ENCODE data around the gene PRR36. TPM values are rescaled to one million over a fixed set of nuclear protein-coding genes. Genes with fewer than 3 reads are reported as not detected.

Gene PRR36
- total RNA-seq, 4 donors from 2014 or later: 0.72 to 0.93 (median 0.83) TPM

DNA sequence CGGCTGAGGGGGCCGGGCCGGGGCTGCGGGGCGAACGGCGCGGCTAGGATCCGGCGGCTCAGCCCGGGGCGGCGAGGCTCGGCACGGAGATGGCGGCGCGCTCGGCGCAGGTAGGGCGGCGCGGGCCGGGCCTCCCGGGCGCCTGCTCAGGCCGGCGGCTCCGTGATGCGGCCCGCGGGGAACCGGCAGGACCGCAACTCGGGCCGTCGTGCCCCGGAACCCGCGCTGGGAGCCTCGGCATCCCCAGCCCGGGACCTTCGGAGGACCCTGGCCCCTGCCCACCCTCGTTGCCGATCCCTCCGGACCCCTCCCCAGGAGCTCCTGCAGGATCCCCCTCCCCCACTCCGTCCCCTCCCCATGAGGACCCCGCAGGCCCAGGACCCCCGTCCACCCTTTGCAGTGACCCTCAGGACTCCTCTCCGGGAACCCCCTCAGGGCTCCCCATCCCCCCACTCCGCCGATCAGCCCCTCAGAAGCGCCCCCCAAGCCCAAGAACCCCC is 43.9 kb downstream of the PRR36 start:
- 0 to 3% methylated on average over 3 to 6 of the region's 53 CpGs for WGBS, 2 donors
- TF ChIP-seq POLR2A (IDR thresholded peaks at IDR 0.05): no peak
- TF ChIP-seq, protein P1, sequence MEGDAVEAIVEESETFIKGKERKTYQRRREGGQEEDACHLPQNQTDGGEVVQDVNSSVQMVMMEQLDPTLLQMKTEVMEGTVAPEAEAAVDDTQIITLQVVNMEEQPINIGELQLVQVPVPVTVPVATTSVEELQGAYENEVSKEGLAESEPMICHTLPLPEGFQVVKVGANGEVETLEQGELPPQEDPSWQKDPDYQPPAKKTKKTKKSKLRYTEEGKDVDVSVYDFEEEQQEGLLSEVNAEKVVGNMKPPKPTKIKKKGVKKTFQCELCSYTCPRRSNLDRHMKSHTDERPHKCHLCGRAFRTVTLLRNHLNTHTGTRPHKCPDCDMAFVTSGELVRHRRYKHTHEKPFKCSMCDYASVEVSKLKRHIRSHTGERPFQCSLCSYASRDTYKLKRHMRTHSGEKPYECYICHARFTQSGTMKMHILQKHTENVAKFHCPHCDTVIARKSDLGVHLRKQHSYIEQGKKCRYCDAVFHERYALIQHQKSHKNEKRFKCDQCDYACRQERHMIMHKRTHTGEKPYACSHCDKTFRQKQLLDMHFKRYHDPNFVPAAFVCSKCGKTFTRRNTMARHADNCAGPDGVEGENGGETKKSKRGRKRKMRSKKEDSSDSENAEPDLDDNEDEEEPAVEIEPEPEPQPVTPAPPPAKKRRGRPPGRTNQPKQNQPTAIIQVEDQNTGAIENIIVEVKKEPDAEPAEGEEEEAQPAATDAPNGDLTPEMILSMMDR (IDR thresholded peaks at IDR 0.05): no peak
- H3K4me3 ChIP-seq (ENCODE audit: low read depth, poor library complexity, severe bottlenecking): peak overlapping the region; percentile 33
- intact Hi-C loops (cut with DNase I; ENCODE audit: low total_unique reads): no loop called here
- no peak for DNase-seq (ENCODE audit: low spot score in 2 of 2)

DNA sequence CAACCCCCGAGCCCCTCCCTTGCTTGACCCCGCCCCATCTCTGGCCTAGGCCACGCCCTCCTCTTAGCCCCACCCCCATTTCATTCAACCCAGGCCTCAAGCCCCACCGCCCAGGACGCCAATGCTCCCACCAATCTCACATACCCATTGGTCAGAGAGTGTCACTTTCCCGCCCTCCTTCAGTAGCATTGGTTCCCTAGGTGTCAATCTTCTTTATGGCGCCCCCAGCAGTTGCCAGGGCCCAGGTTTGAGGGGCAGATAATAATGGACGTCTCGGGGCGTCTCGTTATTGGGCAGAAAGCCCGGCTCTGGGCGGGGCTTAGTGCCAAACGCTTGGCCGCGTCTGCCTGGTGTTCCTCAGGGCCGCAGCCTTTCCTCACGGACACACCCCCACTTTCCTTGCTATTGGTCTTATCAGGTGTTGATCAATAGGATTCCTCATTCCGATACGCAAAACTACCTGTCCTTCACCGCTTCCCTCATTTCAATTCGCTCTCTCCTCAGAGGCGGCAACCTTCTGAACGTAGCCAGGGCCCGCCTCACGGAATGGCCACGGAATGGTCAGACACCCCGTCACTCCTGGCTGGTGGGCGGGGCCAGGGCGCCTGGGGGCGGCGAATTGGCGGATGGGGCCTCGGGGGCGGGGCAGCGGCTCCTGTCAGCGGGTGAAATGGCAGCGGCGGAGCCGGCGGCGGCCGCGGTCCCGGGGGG is 44.5 kb downstream of the PRR36 start, which contains the start of gene EVI5L:
Gene EVI5L, plus strand, starts transcription at position 658 of the 711 bp plus-strand sequence. CDS start 16,325 bp downstream, outside the sequence.
- TF ChIP-seq, protein P1 (IDR thresholded peaks at IDR 0.05): peak in 1 of 3 donors; percentile 26
- TF ChIP-seq POLR2A (IDR thresholded peaks at IDR 0.05): no peak
- peak within 1 kb of the TSS; percentile 33 for H3K4me3 ChIP-seq (ENCODE audit: low read depth, poor library complexity, severe bottlenecking)
- intact Hi-C loops (cut with DNase I; ENCODE audit: low total_unique reads): no loop called here
- DNase-seq (ENCODE audit: low spot score in 2 of 2): peak; percentile 98 to 100
- 0% methylated on average over 30 to 34 of the region's 45 CpGs for WGBS, 2 donors

DNA sequence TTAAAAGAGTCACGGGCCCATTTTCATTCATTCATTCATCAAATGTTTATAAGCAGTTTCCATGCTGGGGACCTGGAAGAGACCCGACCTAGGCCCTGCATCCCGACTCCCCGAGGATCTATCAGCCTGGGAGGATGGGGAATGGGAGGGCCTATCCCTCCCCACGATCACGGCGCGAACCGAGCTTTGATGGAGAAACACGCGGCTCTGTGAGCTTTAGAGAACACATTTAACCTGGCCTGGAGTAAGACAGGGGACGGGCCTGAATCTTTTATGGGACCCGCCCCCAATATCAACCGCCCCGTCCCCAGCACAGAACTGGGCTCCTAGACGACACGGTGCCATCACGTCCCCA is 45.0 kb downstream of the PRR36 start:
- TF ChIP-seq POLR2A (IDR thresholded peaks at IDR 0.05): no peak
- TF ChIP-seq, protein P1 (IDR thresholded peaks at IDR 0.05): no peak
- 6% methylated on average over 18 of the region's 18 CpGs for WGBS, 2 donors

DNA sequence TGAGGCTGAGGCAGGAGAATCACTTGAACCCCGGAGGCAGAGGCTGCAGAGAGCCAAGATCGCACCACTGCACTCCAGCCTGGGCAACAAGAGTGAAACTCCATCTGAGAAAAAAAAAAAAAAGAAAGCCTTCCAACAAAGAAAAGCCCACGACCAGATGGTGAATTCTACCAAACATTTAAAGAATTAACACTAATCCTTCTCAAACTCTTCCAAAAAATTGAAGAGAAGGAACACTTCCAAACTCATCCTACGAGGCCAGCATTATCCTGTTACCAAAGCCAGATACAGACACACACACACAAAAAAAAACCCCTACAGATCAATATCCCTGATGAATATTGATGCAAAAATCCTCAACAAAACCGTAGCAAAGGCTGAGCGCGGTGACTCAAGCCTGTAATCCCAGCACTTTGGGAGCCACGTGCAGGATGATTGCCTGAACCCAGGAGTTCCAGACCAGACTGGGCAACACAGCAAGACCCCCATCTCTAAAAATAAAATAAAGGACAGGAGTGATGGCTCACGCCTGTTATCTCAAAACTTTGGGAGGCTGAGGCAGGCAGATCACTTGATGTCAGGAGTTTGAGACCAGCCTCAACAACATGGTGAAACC is 50.4 kb downstream of the PRR36 start:
- no peak for DNase-seq (ENCODE audit: low spot score in 2 of 2)
- 44 to 49% methylated on average over 9 of the region's 9 CpGs for WGBS, 2 donors
- intact Hi-C loops (cut with DNase I; ENCODE audit: low total_unique reads): no loop called here
- TF ChIP-seq, protein P1 (IDR thresholded peaks at IDR 0.05): no peak
- no peak for TF ChIP-seq POLR2A (IDR thresholded peaks at IDR 0.05)
- H3K4me3 ChIP-seq (ENCODE audit: low read depth, poor library complexity, severe bottlenecking): no peak overlapping the region

More for the DNA sequence above, 45.0 kb downstream of the PRR36 start:
- no peak for DNase-seq (ENCODE audit: low spot score in 2 of 2)
- H3K4me3 ChIP-seq (ENCODE audit: low read depth, poor library complexity, severe bottlenecking): no peak overlapping the region
- intact Hi-C loops (cut with DNase I; ENCODE audit: low total_unique reads): no loop called here

DNA sequence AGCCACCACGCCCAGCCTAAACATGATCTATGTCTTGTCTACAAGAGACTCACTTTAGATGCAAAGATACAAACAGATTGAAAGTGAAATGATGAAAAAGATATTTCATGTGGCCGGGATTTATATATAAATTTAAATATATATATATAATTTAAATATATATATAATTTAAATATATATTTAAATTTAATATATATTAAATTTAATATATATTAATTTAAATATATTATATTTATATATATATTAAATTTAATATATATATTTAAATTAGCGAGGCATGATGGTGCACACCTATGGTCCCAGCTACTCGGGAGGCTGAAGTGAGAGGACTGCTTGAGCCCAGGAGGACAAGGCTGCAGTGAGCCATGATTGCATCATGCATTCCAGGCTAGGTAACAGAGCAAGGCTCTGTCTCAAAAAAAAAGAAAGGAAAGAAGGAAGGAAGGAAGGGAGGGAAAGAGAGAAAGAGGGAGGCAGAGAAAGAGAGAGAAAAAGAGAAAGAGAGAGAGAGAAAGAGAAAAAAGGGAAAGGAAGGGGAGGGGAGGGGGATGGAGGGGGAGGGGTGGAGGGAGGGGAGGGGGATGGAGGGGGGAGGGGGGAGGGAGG is 51.2 kb downstream of the PRR36 start:
- DNase-seq (ENCODE audit: low spot score in 2 of 2): no peak
- WGBS, 2 donors: 84 to 87% methylated on average over 4 of the region's 4 CpGs
- H3K4me3 ChIP-seq (ENCODE audit: low read depth, poor library complexity, severe bottlenecking): no peak overlapping the region
- intact Hi-C loops (cut with DNase I; ENCODE audit: low total_unique reads): no loop called here
- no peak for TF ChIP-seq POLR2A (IDR thresholded peaks at IDR 0.05)
- TF ChIP-seq, protein P1 (IDR thresholded peaks at IDR 0.05): no peak
